Mammary epithelial cell (primary cell): ENCODE data around the gene ADRA2A.

Experiments used
- EZH2 ChIP-seq: IDR thresholded peaks from 2 replicates; pipeline ENCODE4 v1.6.1; 2012; ENCODE audit warnings: low read length, inconsistent platforms, borderline replicate concordance
- TF ChIP-seq, protein P1 (sequence below), 2 donors: IDR thresholded peaks in 1 of 2; conservative IDR thresholded peaks in 1 of 2; 2 replicates each; pipeline ENCODE4 v1.5.1; 2011 to 2012; ENCODE audit warnings: inconsistent platforms in 2 of 2, low read length in 2 of 2, mild to moderate bottlenecking in 2 of 2, control low read depth in 1 of 2, low read depth in 1 of 2; ENCODE audit not compliant: insufficient read depth in 1 of 2; ENCODE audit errors: extremely low read depth in 1 of 2

DNA sequence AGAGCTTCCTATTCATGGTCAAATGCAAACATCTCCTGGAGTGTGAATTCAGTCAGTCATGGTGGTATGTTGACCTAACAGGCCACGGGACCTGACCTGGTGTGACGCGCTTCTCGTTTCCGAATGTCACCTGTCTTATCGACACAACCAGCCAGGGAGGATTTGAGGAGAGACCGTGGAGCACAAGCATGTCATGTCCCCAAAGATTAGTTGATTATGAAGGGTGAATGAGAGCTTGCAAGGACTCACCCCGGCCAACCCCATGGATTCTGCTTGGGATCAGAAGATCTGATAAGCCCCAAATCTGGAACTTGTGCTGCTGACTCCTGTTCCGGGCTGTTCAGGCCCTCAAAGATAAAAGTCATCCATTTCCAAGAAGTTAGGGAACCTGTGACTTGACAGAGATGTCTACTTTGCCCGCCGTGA, 10.5 kb downstream of the ADRA2A start:
- no peak for TF ChIP-seq EZH2
- TF ChIP-seq, protein P1, sequence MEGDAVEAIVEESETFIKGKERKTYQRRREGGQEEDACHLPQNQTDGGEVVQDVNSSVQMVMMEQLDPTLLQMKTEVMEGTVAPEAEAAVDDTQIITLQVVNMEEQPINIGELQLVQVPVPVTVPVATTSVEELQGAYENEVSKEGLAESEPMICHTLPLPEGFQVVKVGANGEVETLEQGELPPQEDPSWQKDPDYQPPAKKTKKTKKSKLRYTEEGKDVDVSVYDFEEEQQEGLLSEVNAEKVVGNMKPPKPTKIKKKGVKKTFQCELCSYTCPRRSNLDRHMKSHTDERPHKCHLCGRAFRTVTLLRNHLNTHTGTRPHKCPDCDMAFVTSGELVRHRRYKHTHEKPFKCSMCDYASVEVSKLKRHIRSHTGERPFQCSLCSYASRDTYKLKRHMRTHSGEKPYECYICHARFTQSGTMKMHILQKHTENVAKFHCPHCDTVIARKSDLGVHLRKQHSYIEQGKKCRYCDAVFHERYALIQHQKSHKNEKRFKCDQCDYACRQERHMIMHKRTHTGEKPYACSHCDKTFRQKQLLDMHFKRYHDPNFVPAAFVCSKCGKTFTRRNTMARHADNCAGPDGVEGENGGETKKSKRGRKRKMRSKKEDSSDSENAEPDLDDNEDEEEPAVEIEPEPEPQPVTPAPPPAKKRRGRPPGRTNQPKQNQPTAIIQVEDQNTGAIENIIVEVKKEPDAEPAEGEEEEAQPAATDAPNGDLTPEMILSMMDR (conservative IDR thresholded peaks at IDR 0.05 in 1 of 2, IDR thresholded peaks at IDR 0.05 in 1 of 2; ENCODE audit: extremely low read depth in 1 of 2, insufficient read depth in 1 of 2, low read depth in 1 of 2, low read length in 2 of 2), result no peak
